ENCODE data around the gene UAP1. TPM values are rescaled to one million over a fixed set of nuclear protein-coding genes. Genes with fewer than 3 reads are reported as not detected.
"Not testable (repeated sequence)": the region's sequence is repeated elsewhere in the genome, so short reads cannot be mapped to it uniquely, and the experiment has no call there.

Gene UAP1
- total RNA-seq, 5 donors from 2014 or later (not counting 1 experiment from before 2014, with no cell fraction given) = 16.7 to 39.1 (median 19.2) TPM

- H3K9me3 Mint-ChIP-seq; H3K27ac Mint-ChIP-seq; ATAC-seq (replicated peaks in 1 of 4); H3K27me3 Mint-ChIP-seq; H3K27ac ChIP-seq (ENCODE audit: low read length); H3K4me3 Mint-ChIP-seq; H3K9me3 ChIP-seq; H3K27me3 ChIP-seq (replicated peaks in 1 of 2; ENCODE audit: control insufficient read depth in 2 of 2, extremely low read depth in 1 of 2, insufficient read depth in 2 of 2, low read length in 1 of 2); DNase-seq; H3K4me1 Mint-ChIP-seq; POLR2A ChIA-PET; H3K4me3 ChIP-seq (ENCODE audit: control insufficient read depth in 1 of 2, extremely low read depth in 1 of 2, low read length in 1 of 2); H3K4me1 ChIP-seq (ENCODE audit: control insufficient read depth in 1 of 2, extremely low read depth in 1 of 2, insufficient read depth in 2 of 2, low read length in 2 of 2): not testable (repeated sequence)
- peaks cover 45% of the 10 kb centered on the region for H3K36me3 Mint-ChIP-seq
- CTCF ChIA-PET = interaction anchor here in 1 of 2 donors (0.6 kb wide), 1 partner anchor 95 kb away, joined by 3 read pairs; no protein-coding TSS in a partner anchor
- no CpG with 5 or more reads among the region's 6 CpGs for WGBS (ENCODE audit: insufficient coverage)
- peaks cover 0 to 20% of the 10 kb centered on the region in 2 donors for H3K36me3 ChIP-seq (ENCODE audit: control insufficient read depth in 2 of 2, extremely low read depth in 1 of 2, insufficient read depth in 1 of 2, low read length in 1 of 2)
Measured at GRCh38 chr1:162582901-162583300, 21.4 kb downstream of the UAP1 start.

GRCh38 chr1:162585101-162585500 is 23.6 kb downstream of the UAP1 start:
- H3K4me3 Mint-ChIP-seq; H3K4me1 ChIP-seq (ENCODE audit: control insufficient read depth in 1 of 2, extremely low read depth in 1 of 2, insufficient read depth in 2 of 2, low read length in 2 of 2); H3K9me3 Mint-ChIP-seq; H3K27ac ChIP-seq (ENCODE audit: low read length); H3K27ac Mint-ChIP-seq; H3K9me3 ChIP-seq; ATAC-seq (replicated peaks in 1 of 4); H3K4me3 ChIP-seq (ENCODE audit: control insufficient read depth in 1 of 2, extremely low read depth in 1 of 2, low read length in 1 of 2); H3K4me1 Mint-ChIP-seq; H3K27me3 ChIP-seq (replicated peaks in 1 of 2; ENCODE audit: control insufficient read depth in 2 of 2, extremely low read depth in 1 of 2, insufficient read depth in 2 of 2, low read length in 1 of 2); DNase-seq; POLR2A ChIA-PET; H3K27me3 Mint-ChIP-seq: not testable (repeated sequence)
- peaks cover 0 to 25% of the 10 kb centered on the region in 2 donors for H3K36me3 ChIP-seq (ENCODE audit: control insufficient read depth in 2 of 2, extremely low read depth in 1 of 2, insufficient read depth in 1 of 2, low read length in 1 of 2)
- H3K36me3 Mint-ChIP-seq = peaks cover 53% of the 10 kb centered on the region
- CTCF ChIA-PET = interaction anchor here in 1 of 2 donors (0.6 kb wide), 1 partner anchor 19 kb away, joined by 5 read pairs; no protein-coding TSS in a partner anchor
- 100% methylated on average over 3 of the region's 4 CpGs for WGBS (ENCODE audit: insufficient coverage)

GRCh38 chr1:162587347-162587746 is 25.8 kb downstream of the UAP1 start:
- H3K4me3 ChIP-seq (ENCODE audit: control insufficient read depth in 1 of 2, extremely low read depth in 1 of 2, low read length in 1 of 2) = no peak overlapping the region
- Mint-ChIP-seq H3K27ac (no peak overlapping the region), H3K4me1 (no peaks in the 10 kb centered on the region), H3K9me3 (no peaks in the 10 kb centered on the region), H3K27me3 (no peaks in the 10 kb centered on the region), H3K4me3 (no peak overlapping the region), H3K36me3 (peaks cover 49% of the 10 kb centered on the region)
- H3K27ac ChIP-seq (ENCODE audit: low read length) = no peak overlapping the region
- POLR2A ChIA-PET = no interaction called here
- no peaks in the 10 kb centered on the region for H3K27me3 ChIP-seq (replicated peaks in 1 of 2; ENCODE audit: control insufficient read depth in 2 of 2, extremely low read depth in 1 of 2, insufficient read depth in 2 of 2, low read length in 1 of 2)
- H3K9me3 ChIP-seq = no peaks in the 10 kb centered on the region
- 100% methylated on average over 1 of the region's 6 CpGs for WGBS (ENCODE audit: insufficient coverage)
- peaks cover 0 to 21% of the 10 kb centered on the region in 2 donors for H3K36me3 ChIP-seq (ENCODE audit: control insufficient read depth in 2 of 2, extremely low read depth in 1 of 2, insufficient read depth in 1 of 2, low read length in 1 of 2)
- no peak for ATAC-seq (replicated peaks in 1 of 4)
- DNase-seq = no peak
- no peaks in the 10 kb centered on the region for H3K4me1 ChIP-seq (ENCODE audit: control insufficient read depth in 1 of 2, extremely low read depth in 1 of 2, insufficient read depth in 2 of 2, low read length in 2 of 2)
- CTCF ChIA-PET = interaction anchor here in 1 of 2 donors (0.6 kb wide), 1 partner anchor 17 kb away, joined by 3 read pairs; no protein-coding TSS in a partner anchor

GRCh38 chr1:162587761-162588260 is 26.3 kb downstream of the UAP1 start:
- ChIA-PET POLR2A (interaction anchor here in 1 of 2 donors (0.6 kb wide), 1 partner anchor 14 kb away, joined by 3 read pairs; no protein-coding TSS in a partner anchor), CTCF (interaction anchor here in 1 of 2 donors (0.6 kb wide), 1 partner anchor 17 kb away, joined by 3 read pairs; no protein-coding TSS in a partner anchor)
- Mint-ChIP-seq H3K4me3 (no peak overlapping the region), H3K4me1 (no peaks in the 10 kb centered on the region), H3K9me3 (no peaks in the 10 kb centered on the region), H3K27me3 (no peaks in the 10 kb centered on the region), H3K36me3 (peaks cover 54% of the 10 kb centered on the region), H3K27ac (no peak overlapping the region)
- H3K27me3 ChIP-seq (replicated peaks in 1 of 2; ENCODE audit: control insufficient read depth in 2 of 2, extremely low read depth in 1 of 2, insufficient read depth in 2 of 2, low read length in 1 of 2) = no peaks in the 10 kb centered on the region
- no peaks in the 10 kb centered on the region for H3K9me3 ChIP-seq
- H3K27ac ChIP-seq (ENCODE audit: low read length) = no peak overlapping the region
- WGBS (ENCODE audit: insufficient coverage) = no CpG with 5 or more reads among the region's 5 CpGs
- H3K4me1 ChIP-seq (ENCODE audit: control insufficient read depth in 1 of 2, extremely low read depth in 1 of 2, insufficient read depth in 2 of 2, low read length in 2 of 2) = no peaks in the 10 kb centered on the region
- ATAC-seq (replicated peaks in 1 of 4) (no peak), DNase-seq (no peak)
- no peak overlapping the region for H3K4me3 ChIP-seq (ENCODE audit: control insufficient read depth in 1 of 2, extremely low read depth in 1 of 2, low read length in 1 of 2)
- peaks cover 3 to 21% of the 10 kb centered on the region in 2 donors for H3K36me3 ChIP-seq (ENCODE audit: control insufficient read depth in 2 of 2, extremely low read depth in 1 of 2, insufficient read depth in 1 of 2, low read length in 1 of 2)

GRCh38 chr1:162590101-162590500 is 28.6 kb downstream of the UAP1 start:
- Histone ChIP-seq H3K4me1 (ENCODE audit: control insufficient read depth in 1 of 2, extremely low read depth in 1 of 2, insufficient read depth in 2 of 2, low read length in 2 of 2) (no peaks in the 10 kb centered on the region), H3K9me3 (no peaks in the 10 kb centered on the region), H3K36me3 (ENCODE audit: control insufficient read depth in 2 of 2, extremely low read depth in 1 of 2, insufficient read depth in 1 of 2, low read length in 1 of 2) (peaks cover 4 to 27% of the 10 kb centered on the region in 2 donors), H3K27ac (ENCODE audit: low read length) (no peak overlapping the region), H3K27me3 (replicated peaks in 1 of 2; ENCODE audit: control insufficient read depth in 2 of 2, extremely low read depth in 1 of 2, insufficient read depth in 2 of 2, low read length in 1 of 2) (no peaks in the 10 kb centered on the region), H3K4me3 (ENCODE audit: control insufficient read depth in 1 of 2, extremely low read depth in 1 of 2, low read length in 1 of 2) (no peak overlapping the region)
- Mint-ChIP-seq H3K36me3 (peaks cover 60% of the 10 kb centered on the region), H3K9me3 (no peaks in the 10 kb centered on the region), H3K4me1 (no peaks in the 10 kb centered on the region), H3K4me3 (no peak overlapping the region), H3K27me3 (no peaks in the 10 kb centered on the region), H3K27ac (no peak overlapping the region)
- ATAC-seq (replicated peaks in 1 of 4) (no peak), DNase-seq (no peak)
- WGBS (ENCODE audit: insufficient coverage) = no CpG with 5 or more reads among the region's 3 CpGs
- CTCF ChIA-PET = no interaction called here
- POLR2A ChIA-PET = no interaction called here

DNA sequence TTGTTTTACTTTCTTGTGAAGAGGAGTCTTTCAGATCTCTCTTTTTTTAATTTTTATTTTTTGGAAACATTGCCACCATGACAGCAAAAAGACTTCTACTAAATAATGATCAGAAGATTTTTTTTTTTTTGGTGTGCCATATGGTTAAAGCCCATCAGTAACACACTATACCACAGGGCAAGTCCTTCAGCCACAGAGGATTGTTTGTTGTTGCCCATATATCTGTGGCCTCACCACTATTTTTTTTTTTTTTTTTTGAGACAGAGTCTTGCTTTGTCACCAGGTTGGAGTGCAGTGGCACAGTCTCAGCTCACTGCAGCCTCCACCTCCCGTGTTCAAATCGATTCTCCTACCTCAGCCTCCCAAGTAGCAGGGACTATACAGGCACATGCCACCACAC is 29.2 kb downstream of the UAP1 start:
- Mint-ChIP-seq H3K9me3 (no peaks in the 10 kb centered on the region), H3K27ac (no peak overlapping the region), H3K36me3 (peaks cover 64% of the 10 kb centered on the region), H3K4me1 (no peaks in the 10 kb centered on the region), H3K27me3 (no peaks in the 10 kb centered on the region), H3K4me3 (no peak overlapping the region)
- WGBS (ENCODE audit: insufficient coverage) = no CpG with 5 or more reads among the region's 2 CpGs
- Histone ChIP-seq H3K27ac (ENCODE audit: low read length) (no peak overlapping the region), H3K4me1 (ENCODE audit: control insufficient read depth in 1 of 2, extremely low read depth in 1 of 2, insufficient read depth in 2 of 2, low read length in 2 of 2) (no peaks in the 10 kb centered on the region), H3K9me3 (no peaks in the 10 kb centered on the region), H3K27me3 (replicated peaks in 1 of 2; ENCODE audit: control insufficient read depth in 2 of 2, extremely low read depth in 1 of 2, insufficient read depth in 2 of 2, low read length in 1 of 2) (no peaks in the 10 kb centered on the region), H3K4me3 (ENCODE audit: control insufficient read depth in 1 of 2, extremely low read depth in 1 of 2, low read length in 1 of 2) (no peak overlapping the region), H3K36me3 (ENCODE audit: control insufficient read depth in 2 of 2, extremely low read depth in 1 of 2, insufficient read depth in 1 of 2, low read length in 1 of 2) (peaks cover 4 to 29% of the 10 kb centered on the region in 2 donors)
- ATAC-seq (replicated peaks in 1 of 4) = no peak
- no peak for DNase-seq
- ChIA-PET CTCF (no interaction called here), POLR2A (no interaction called here)

Data from T-cell (primary cell).